Measurements from ENCODE around the gene AMBRA1. TPM values are rescaled to one million over a fixed set of nuclear protein-coding genes. Genes with fewer than 3 reads are reported as not detected.

AMBRA1 gene
- total and polyA plus RNA-seq, 2 donors (not counting 3 experiments of a cell fraction or from before 2014, with no cell fraction given) = 18.4 to 32.4 TPM

- TF ChIP-seq GATA2 (IDR thresholded peaks at IDR 0.05; ENCODE audit: insufficient read depth, insufficient read length, low read depth, low read length) (no peak), POLR2AphosphoS5 (IDR thresholded peaks at IDR 0.05; ENCODE audit: insufficient read depth, low read depth, low read length) (peak; percentile 33), POLR2A (IDR thresholded peaks at IDR 0.05; ENCODE audit: low read depth, low read length) (peak; percentile 31)
- Histone ChIP-seq H3K36me3 (ENCODE audit: control insufficient read depth in 2 of 2, extremely low read depth in 1 of 2, insufficient read depth in 2 of 2, low read length in 2 of 2) (peaks cover 3% of the 10 kb centered on the region in 2 experiments), H3K27ac (ENCODE audit: insufficient read depth, low read depth, low read length) (no peak overlapping the region), H3K4me3 (replicated peaks in 1 of 3; ENCODE audit: insufficient read depth in 1 of 3, low read depth in 1 of 3, low read length in 3 of 3) (no peak overlapping the region), H2AFZ (ENCODE audit: low read depth, low read length) (no peak overlapping the region), H4K20me1 (replicated peaks; ENCODE audit: control insufficient read depth, extremely low read depth, insufficient read depth, low read length) (no peaks in the 10 kb centered on the region), H3K9me1 (replicated peaks; ENCODE audit: control insufficient read depth, extremely low read depth, insufficient read depth, low read length) (no peaks in the 10 kb centered on the region), H3K4me1 (ENCODE audit: control insufficient read depth, extremely low read depth, insufficient read depth, low read length) (peaks cover 27% of the 10 kb centered on the region), H3K4me2 (ENCODE audit: insufficient read depth, low read length) (peak overlapping the region; percentile 8), H3K9me3 (replicated peaks; ENCODE audit: control insufficient read depth, insufficient read depth, low read length) (no peaks in the 10 kb centered on the region), H3K27me3 (ENCODE audit: control insufficient read depth in 2 of 2, insufficient read depth in 2 of 2, low read length in 2 of 2) (no peaks in the 10 kb centered on the region), H3K9ac (replicated peaks; ENCODE audit: extremely low read depth, insufficient read depth, low read length) (no peak overlapping the region), H3K79me2 (ENCODE audit: control insufficient read depth, insufficient read depth, low read length) (no peaks in the 10 kb centered on the region)
- ChIA-PET POLR2A (no interaction called here), CTCF (interaction anchor here (0.6 to 5.4 kb wide), 13 partner anchors 12 to 127 kb away, joined by 3 to 171 read pairs (median 25); partner anchors contain the start of genes ATG13 and CHRM4)
- intact Hi-C loops (cut with micrococcal nuclease) = no loop called here
- BruUV-seq (replicated peaks) = no TSS peak
- FAIRE-seq = peak; percentile 73
- dilution Hi-C loops (cut with MboI; ENCODE audit: extremely low pct_ligation_motif_present, low sequenced_read_pairs) = no loop called here
- DNase-seq (ENCODE audit: low read depth, low spot score) = peak; percentile 49
Measured at GRCh38 chr11:46491661-46492330, 102.0 kb downstream of the AMBRA1 start.

GRCh38 chr11:46490666-46491065, 103.2 kb downstream of the AMBRA1 start:
- intact Hi-C loops (cut with micrococcal nuclease) = loop anchor here (1.0 kb wide), 3 partner anchors 24 to 48 kb away; no protein-coding TSS in a partner anchor
- H3K9me1 ChIP-seq (replicated peaks; ENCODE audit: control insufficient read depth, extremely low read depth, insufficient read depth, low read length) = no peaks in the 10 kb centered on the region
- POLR2A ChIA-PET = interaction anchor here (0.5 kb wide), 1 partner anchor 30 kb away, joined by 3 read pairs; no protein-coding TSS in a partner anchor
- no TSS peak for BruUV-seq (replicated peaks)
- no peaks in the 10 kb centered on the region for H3K9me3 ChIP-seq (replicated peaks; ENCODE audit: control insufficient read depth, insufficient read depth, low read length)
- H3K27ac ChIP-seq (ENCODE audit: insufficient read depth, low read depth, low read length) = no peak overlapping the region
- H3K4me1 ChIP-seq (ENCODE audit: control insufficient read depth, extremely low read depth, insufficient read depth, low read length) = peaks cover 27% of the 10 kb centered on the region
- FAIRE-seq = peak; percentile 92
- dilution Hi-C loops (cut with MboI; ENCODE audit: extremely low pct_ligation_motif_present, low sequenced_read_pairs) = no loop called here
- no peak overlapping the region for H3K4me3 ChIP-seq (replicated peaks in 1 of 3; ENCODE audit: insufficient read depth in 1 of 3, low read depth in 1 of 3, low read length in 3 of 3)
- no peak overlapping the region for H3K9ac ChIP-seq (replicated peaks; ENCODE audit: extremely low read depth, insufficient read depth, low read length)
- CTCF ChIA-PET = interaction anchor here (0.5 to 5.4 kb wide), 32 partner anchors 9 to 195 kb away, joined by 3 to 171 read pairs (median 7); partner anchors contain the start of genes ATG13 and CHRM4
- peak; percentile 34 for DNase-seq (ENCODE audit: low read depth, low spot score)
- no peaks in the 10 kb centered on the region for H3K27me3 ChIP-seq (ENCODE audit: control insufficient read depth in 2 of 2, insufficient read depth in 2 of 2, low read length in 2 of 2)
- H3K4me2 ChIP-seq (ENCODE audit: insufficient read depth, low read length) = no peak overlapping the region
- no peaks in the 10 kb centered on the region for H4K20me1 ChIP-seq (replicated peaks; ENCODE audit: control insufficient read depth, extremely low read depth, insufficient read depth, low read length)
- no peak overlapping the region for H2AFZ ChIP-seq (ENCODE audit: low read depth, low read length)
- no peaks in the 10 kb centered on the region for H3K79me2 ChIP-seq (ENCODE audit: control insufficient read depth, insufficient read depth, low read length)
- H3K36me3 ChIP-seq (ENCODE audit: control insufficient read depth in 2 of 2, extremely low read depth in 1 of 2, insufficient read depth in 2 of 2, low read length in 2 of 2) = peaks cover 3% of the 10 kb centered on the region in 2 experiments
- no peak for TF ChIP-seq CTCF (IDR thresholded peaks at IDR 0.05; ENCODE audit: extremely low read depth in 1 of 2, insufficient read depth in 1 of 2, low read depth in 1 of 2, low read length in 2 of 2)
